Smooth muscle cell of trachea (primary cell): ENCODE results near the gene NAGPA. TPM values are rescaled to one million over a fixed set of nuclear protein-coding genes. Genes with fewer than 3 reads are reported as not detected.

Source experiments
- total RNA-seq: library from RNA; depleted of rRNA; stranded (reverse); fragments of >200 nt; gene quantifications from 2 replicates; pipeline ENCODE4 v1.2.1, GENCODE V29; 2014

NAGPA gene, protein sequence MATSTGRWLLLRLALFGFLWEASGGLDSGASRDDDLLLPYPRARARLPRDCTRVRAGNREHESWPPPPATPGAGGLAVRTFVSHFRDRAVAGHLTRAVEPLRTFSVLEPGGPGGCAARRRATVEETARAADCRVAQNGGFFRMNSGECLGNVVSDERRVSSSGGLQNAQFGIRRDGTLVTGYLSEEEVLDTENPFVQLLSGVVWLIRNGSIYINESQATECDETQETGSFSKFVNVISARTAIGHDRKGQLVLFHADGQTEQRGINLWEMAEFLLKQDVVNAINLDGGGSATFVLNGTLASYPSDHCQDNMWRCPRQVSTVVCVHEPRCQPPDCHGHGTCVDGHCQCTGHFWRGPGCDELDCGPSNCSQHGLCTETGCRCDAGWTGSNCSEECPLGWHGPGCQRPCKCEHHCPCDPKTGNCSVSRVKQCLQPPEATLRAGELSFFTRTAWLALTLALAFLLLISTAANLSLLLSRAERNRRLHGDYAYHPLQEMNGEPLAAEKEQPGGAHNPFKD
- 33.2 and 42.2 TPM in 2 replicates for total RNA-seq

DNA sequence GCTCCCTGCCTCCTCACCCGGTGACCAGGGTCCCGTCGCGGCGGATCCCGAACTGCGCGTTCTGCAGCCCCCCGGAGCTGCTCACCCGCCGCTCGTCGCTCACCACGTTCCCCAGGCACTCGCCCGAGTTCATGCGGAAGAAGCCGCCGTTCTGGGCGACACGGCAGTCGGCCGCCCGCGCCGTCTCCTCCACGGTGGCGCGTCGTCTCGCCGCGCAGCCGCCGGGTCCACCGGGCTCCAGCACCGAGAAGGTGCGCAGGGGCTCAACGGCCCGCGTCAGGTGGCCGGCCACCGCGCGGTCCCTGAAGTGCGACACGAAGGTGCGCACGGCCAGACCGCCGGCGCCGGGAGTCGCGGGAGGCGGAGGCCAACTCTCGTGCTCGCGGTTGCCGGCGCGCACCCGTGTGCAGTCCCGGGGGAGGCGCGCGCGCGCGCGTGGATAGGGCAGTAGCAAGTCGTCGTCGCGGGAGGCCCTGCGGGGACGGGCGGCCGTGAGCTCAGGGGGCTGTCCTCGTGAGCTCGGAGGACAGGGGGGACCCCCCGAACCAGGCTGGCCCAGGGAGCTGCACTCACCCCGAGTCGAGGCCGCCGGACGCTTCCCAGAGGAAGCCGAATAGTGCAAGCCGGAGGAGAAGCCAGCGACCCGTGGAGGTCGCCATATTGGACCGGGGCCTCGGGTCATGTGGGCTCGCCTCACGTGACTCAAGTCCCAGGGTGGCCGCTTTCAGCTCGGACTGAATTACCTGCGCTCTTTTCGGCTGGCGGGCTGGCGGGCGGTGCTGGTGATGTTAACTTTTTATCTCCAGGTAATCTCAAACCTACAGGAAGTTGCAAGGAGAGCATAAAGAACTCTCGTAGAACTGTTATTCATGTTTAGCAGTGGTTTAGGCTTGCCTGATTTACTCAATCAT lies at the start of gene NAGPA:
NAGPA (minus strand) TSS at position 680 of the 911 bp plus-strand sequence; CDS start at position 659, 21 bp downstream.

DNA sequence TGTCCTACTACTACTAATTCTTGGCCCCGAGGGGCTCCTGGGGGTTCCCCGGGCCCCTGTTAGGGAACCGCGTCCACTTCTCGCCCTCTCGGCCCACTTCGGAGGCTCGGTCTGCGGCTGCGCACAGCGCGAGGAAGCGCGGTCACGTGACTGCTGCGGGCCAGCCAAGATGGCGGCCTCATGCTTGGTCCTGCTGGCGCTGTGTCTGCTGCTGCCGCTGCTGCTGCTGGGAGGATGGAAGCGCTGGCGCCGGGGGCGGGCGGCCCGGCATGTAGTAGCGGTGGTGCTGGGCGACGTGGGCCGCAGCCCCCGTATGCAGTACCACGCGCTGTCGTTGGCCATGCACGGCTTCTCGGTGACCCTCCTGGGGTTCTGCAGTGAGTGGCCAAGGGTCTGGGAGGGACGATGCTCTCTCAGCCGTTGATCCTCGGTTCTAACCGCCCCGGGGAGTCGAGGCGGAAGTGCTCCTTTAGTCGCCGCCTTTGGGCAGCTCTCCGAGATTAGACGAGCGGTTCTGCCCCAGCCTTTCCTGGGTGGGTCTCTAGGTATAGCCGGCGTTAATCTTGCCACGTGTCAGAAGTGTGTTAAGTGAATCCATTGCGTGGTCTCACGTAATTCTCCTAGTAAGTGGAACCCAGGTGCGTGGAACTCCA lies 38.1 kb upstream of the NAGPA start, which contains the start of gene ALG1:
ALG1 (plus strand) TSS at position 163 of the 653 bp plus-strand sequence; CDS start at position 170, 7 bp downstream.

DNA sequence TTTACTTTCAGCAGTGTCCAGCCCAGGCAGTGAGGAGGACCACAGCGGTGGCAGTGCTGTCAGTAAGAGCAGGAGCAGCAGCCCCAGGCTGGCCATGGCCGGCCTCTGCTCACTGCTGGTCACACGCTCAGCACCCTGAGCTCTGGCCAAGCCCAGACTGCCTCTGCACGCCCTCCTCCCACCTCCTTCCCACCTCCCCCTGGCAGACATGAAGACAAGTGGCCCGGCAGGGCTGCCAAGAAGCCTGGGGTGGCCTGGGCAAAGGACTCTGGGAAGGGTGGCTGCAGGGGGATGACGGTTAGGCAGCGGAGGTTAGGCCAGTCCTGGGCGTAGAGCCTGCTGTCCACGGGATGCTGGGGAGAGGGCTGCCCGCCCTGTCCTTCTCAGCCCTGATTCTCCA lies 32.1 kb upstream of the NAGPA start, which contains the start of gene C16orf89:
C16orf89 (minus strand) TSS at position 144 of the 400 bp plus-strand sequence; CDS start at position 96, 48 bp downstream.

Other genes with a start within 250 kb of the NAGPA start
- gene SEPTIN12, start 245.6 kb downstream of the NAGPA start, total RNA-seq, result not detected in 2 replicates
- not detected in 2 replicates for gene SMIM22, start 238.6 kb downstream of the NAGPA start, total RNA-seq
- gene ROGDI, start 231.3 kb downstream of the NAGPA start, total RNA-seq, result 16.4 and 16.9 TPM in 2 replicates
- 52.7 and 53.6 TPM in 2 replicates for gene GLYR1, start 186.6 kb downstream of the NAGPA start, total RNA-seq
- 24.0 and 31.3 TPM in 2 replicates for gene UBN1, start 186.5 kb downstream of the NAGPA start, total RNA-seq
- gene PPL, start 96.8 kb downstream of the NAGPA start, total RNA-seq, result 51.5 and 105 TPM in 2 replicates
- gene SEC14L5, start 75.6 kb downstream of the NAGPA start, total RNA-seq, result 0.44 and 2.0 TPM in 2 replicates
- under 0.01 and 1.3 TPM in 2 replicates for gene C16orf89, start 32.0 kb upstream of the NAGPA start, total RNA-seq
- 32.6 and 43.2 TPM in 2 replicates for gene ALG1, start 37.9 kb upstream of the NAGPA start, total RNA-seq
- gene EEF2KMT, start 63.9 kb upstream of the NAGPA start, total RNA-seq, result 7.1 and 10.8 TPM in 2 replicates